Measurements from ENCODE around the gene CAPN9. TPM values are rescaled to one million over a fixed set of nuclear protein-coding genes. Genes with fewer than 3 reads are reported as not detected.

CAPN9 gene
- total RNA-seq, 1 donor from 2014 or later, result not detected

DNA sequence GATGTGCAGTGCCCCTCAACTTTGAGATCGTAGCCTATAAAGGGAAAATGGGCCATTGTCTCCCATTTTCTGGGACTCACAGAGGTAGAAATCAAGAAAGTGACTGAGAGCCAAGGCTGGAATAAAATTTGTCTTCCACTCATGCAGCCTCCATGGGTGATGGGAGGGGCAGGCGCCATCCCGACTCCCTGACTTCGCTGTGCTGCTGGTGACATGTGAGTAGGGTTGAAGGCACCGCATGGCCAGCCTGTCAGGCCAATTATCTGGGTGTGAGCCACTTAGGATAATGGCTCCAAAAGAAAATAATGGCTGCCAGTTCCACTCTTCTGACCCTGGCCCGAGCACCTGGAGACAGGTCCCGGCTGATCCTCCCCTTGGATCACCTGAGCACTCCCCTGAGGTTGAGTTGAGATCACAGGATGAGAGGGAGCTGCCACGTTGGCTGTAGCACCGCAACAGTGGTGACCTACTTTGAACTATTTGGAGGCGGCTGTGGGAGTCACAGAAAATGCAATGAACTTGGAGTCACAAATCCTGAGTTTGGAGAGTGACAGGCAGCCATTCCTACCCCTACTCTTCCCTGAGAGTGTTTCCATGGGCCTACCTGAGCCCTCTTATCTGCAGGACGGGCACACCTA lies 26.3 kb downstream of the CAPN9 start:
- Mint-ChIP-seq H3K27me3 (ENCODE audit: insufficient read depth) (no peaks in the 10 kb centered on the region), H3K27ac (no peak overlapping the region), H3K4me3 (no peak overlapping the region)

GRCh38 chr1:230778916-230779590 lies 31.9 kb downstream of the CAPN9 start:
- Mint-ChIP-seq H3K9me3 (no peaks in the 10 kb centered on the region), H3K36me3 (ENCODE audit: low read depth) (no peaks in the 10 kb centered on the region), H3K4me1 (ENCODE audit: low read depth) (no peaks in the 10 kb centered on the region), H3K4me3 (no peak overlapping the region), H3K27ac (no peak overlapping the region), H3K27me3 (ENCODE audit: insufficient read depth) (peaks cover 5% of the 10 kb centered on the region)
- intact Hi-C loops (cut with micrococcal nuclease), result no loop called here
- DNase-seq (ENCODE audit: low spot score), result no peak

More for the DNA sequence above, 26.3 kb downstream of the CAPN9 start:
- Mint-ChIP-seq H3K36me3 (ENCODE audit: low read depth) (no peaks in the 10 kb centered on the region), H3K9me3 (no peaks in the 10 kb centered on the region), H3K4me1 (ENCODE audit: low read depth) (no peaks in the 10 kb centered on the region)
- DNase-seq (ENCODE audit: low spot score), result no peak
- intact Hi-C loops (cut with micrococcal nuclease), result no loop called here

- Mint-ChIP-seq H3K9me3 (no peaks in the 10 kb centered on the region), H3K27ac (no peak overlapping the region), H3K4me1 (ENCODE audit: low read depth) (no peaks in the 10 kb centered on the region), H3K36me3 (ENCODE audit: low read depth) (no peaks in the 10 kb centered on the region), H3K27me3 (ENCODE audit: insufficient read depth) (peaks cover 5% of the 10 kb centered on the region), H3K4me3 (no peak overlapping the region)
- intact Hi-C loops (cut with micrococcal nuclease), result loop anchor here (1.0 kb wide), 1 partner anchor 27 kb away; no protein-coding TSS in a partner anchor
- DNase-seq (ENCODE audit: low spot score), result no peak
Observed at GRCh38 chr1:230781131-230781530, 33.9 kb downstream of the CAPN9 start.

GRCh38 chr1:230781594-230781993 lies 34.4 kb downstream of the CAPN9 start:
- no peak for DNase-seq (ENCODE audit: low spot score)
- Mint-ChIP-seq H3K27ac (no peak overlapping the region), H3K4me1 (ENCODE audit: low read depth) (no peaks in the 10 kb centered on the region), H3K9me3 (no peaks in the 10 kb centered on the region), H3K36me3 (ENCODE audit: low read depth) (no peaks in the 10 kb centered on the region), H3K27me3 (ENCODE audit: insufficient read depth) (peaks cover 5% of the 10 kb centered on the region), H3K4me3 (no peak overlapping the region)
- intact Hi-C loops (cut with micrococcal nuclease), result loop anchor here (1.0 kb wide), 1 partner anchor 27 kb away; no protein-coding TSS in a partner anchor

DNA sequence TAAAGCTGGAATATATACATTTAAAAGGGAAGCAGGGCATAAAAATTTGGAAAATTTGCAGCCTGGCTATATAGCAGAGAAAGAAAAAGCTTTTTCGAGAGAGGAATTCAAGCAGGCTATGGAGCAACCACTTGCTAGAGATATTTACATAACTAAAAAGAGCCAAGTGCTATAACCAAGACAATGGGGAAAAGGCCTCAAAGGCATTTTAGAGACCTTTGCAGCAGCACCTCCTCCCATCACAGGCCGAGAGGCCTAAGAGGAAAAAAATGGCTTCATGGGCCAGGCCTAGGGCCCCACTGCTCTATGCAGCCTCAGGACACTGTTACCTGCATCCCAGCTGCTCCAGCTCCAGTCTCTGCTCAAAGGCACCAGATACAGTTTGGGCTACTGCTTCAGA lies 37.0 kb downstream of the CAPN9 start:
- Mint-ChIP-seq H3K4me3 (no peak overlapping the region), H3K9me3 (no peaks in the 10 kb centered on the region), H3K27me3 (ENCODE audit: insufficient read depth) (peaks cover 5% of the 10 kb centered on the region), H3K36me3 (ENCODE audit: low read depth) (no peaks in the 10 kb centered on the region), H3K4me1 (ENCODE audit: low read depth) (no peaks in the 10 kb centered on the region), H3K27ac (no peak overlapping the region)
- intact Hi-C loops (cut with micrococcal nuclease), result no loop called here
- DNase-seq (ENCODE audit: low spot score), result no peak

DNA sequence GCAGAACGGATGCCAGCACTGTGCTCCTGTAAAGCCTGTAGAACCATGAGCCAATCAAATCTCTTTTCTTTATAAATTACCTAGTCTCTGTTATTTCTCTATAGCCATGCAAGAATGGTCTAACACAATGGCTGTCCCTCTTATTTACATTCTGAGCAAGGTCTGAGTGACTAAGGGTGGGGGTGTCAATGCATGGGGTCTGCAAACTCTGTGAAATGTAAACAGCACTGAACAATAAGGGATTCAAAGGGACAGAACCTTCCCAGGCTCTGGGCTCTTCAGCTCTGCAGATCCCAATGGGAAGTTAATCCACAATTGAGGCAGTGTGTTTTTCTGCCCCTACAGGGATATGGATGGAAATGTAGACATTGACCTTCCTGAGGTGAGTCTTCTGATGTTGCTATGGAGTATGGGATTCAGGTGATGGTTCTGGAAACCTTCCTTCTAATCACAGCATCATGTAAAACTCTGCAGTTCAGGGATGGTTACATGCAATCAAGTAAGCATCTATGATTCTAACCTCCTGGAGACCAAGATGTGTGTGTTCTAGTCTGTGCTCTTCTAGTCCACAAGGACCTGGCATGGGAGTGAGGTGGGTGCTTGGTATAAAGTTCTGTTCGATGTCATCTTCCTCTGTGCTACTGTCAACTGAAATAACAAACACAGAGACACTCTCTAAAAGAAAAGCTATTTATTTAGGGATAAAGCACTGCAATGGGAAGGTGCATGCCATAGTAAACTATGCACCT lies 38.6 kb downstream of the CAPN9 start:
- H3K27me3 Mint-ChIP-seq (ENCODE audit: insufficient read depth), result peaks cover 3% of the 10 kb centered on the region
- no peaks in the 10 kb centered on the region for H3K4me1 Mint-ChIP-seq (ENCODE audit: low read depth)
- no peak overlapping the region for H3K4me3 Mint-ChIP-seq
- no peak overlapping the region for H3K27ac Mint-ChIP-seq
- intact Hi-C loops (cut with micrococcal nuclease), result no loop called here
- no peaks in the 10 kb centered on the region for H3K36me3 Mint-ChIP-seq (ENCODE audit: low read depth)
- H3K9me3 Mint-ChIP-seq, result no peaks in the 10 kb centered on the region
- no peak for DNase-seq (ENCODE audit: low spot score)

GRCh38 chr1:230786385-230786753 lies 39.2 kb downstream of the CAPN9 start:
- DNase-seq (ENCODE audit: low spot score), result no peak
- H3K27me3 Mint-ChIP-seq (ENCODE audit: insufficient read depth), result peaks cover 7% of the 10 kb centered on the region
- H3K27ac Mint-ChIP-seq, result no peak overlapping the region
- H3K4me3 Mint-ChIP-seq, result no peak overlapping the region
- H3K9me3 Mint-ChIP-seq, result no peaks in the 10 kb centered on the region
- no peaks in the 10 kb centered on the region for H3K4me1 Mint-ChIP-seq (ENCODE audit: low read depth)
- H3K36me3 Mint-ChIP-seq (ENCODE audit: low read depth), result no peaks in the 10 kb centered on the region
- intact Hi-C loops (cut with micrococcal nuclease), result no loop called here

DNA sequence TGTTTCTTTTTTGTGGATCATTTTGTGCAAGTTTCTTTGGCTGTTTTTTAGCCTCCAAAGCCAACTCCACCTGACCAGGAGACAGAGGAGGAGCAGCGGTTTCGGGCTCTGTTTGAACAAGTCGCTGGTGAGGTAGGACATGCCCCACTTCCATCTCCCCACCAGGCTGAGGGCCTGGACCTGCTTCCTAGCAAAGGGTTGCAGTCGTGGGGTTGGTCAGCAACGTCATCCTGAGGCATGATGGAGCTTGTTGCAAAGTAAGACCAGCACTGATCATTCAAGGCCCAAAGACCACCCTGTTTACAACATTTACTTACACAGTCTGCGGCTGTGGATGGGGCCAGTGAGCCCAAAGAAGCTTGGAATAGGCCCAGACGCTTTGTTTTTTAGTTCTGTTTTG lies 40.3 kb downstream of the CAPN9 start:
- intact Hi-C loops (cut with micrococcal nuclease), result no loop called here
- no peak overlapping the region for H3K27ac Mint-ChIP-seq
- H3K36me3 Mint-ChIP-seq (ENCODE audit: low read depth), result no peaks in the 10 kb centered on the region
- H3K9me3 Mint-ChIP-seq, result no peaks in the 10 kb centered on the region
- H3K4me1 Mint-ChIP-seq (ENCODE audit: low read depth), result no peaks in the 10 kb centered on the region
- peaks cover 3% of the 10 kb centered on the region for H3K27me3 Mint-ChIP-seq (ENCODE audit: insufficient read depth)
- no peak for DNase-seq (ENCODE audit: low spot score)
- no peak overlapping the region for H3K4me3 Mint-ChIP-seq

GRCh38 chr1:230788561-230789275 lies 41.5 kb downstream of the CAPN9 start:
- intact Hi-C loops (cut with micrococcal nuclease), result no loop called here
- no peak for DNase-seq (ENCODE audit: low spot score)
- H3K4me3 Mint-ChIP-seq, result no peak overlapping the region
- H3K27ac Mint-ChIP-seq, result no peak overlapping the region
- H3K36me3 Mint-ChIP-seq (ENCODE audit: low read depth), result no peaks in the 10 kb centered on the region
- no peaks in the 10 kb centered on the region for H3K4me1 Mint-ChIP-seq (ENCODE audit: low read depth)
- H3K9me3 Mint-ChIP-seq, result no peaks in the 10 kb centered on the region
- peaks cover 5% of the 10 kb centered on the region for H3K27me3 Mint-ChIP-seq (ENCODE audit: insufficient read depth)

DNA sequence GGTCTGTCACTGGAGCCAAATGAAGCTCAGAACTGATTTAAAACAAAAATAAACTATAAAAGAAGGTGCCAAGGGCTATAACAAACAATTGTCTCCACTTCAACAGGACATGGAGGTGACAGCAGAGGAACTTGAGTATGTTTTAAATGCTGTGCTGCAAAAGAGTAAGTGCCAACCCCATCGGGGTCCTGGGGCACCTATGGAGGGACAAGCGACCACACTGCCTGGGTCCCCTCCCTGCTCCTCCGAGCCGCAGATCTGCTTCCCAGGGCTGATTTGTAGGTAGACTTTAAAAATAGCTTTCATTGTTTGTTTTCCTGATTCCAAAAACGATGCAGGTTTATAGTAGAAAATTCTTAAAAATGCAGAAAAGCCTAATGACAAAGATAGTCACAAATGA lies 42.8 kb downstream of the CAPN9 start:
- H3K27ac Mint-ChIP-seq, result no peak overlapping the region

DNA sequence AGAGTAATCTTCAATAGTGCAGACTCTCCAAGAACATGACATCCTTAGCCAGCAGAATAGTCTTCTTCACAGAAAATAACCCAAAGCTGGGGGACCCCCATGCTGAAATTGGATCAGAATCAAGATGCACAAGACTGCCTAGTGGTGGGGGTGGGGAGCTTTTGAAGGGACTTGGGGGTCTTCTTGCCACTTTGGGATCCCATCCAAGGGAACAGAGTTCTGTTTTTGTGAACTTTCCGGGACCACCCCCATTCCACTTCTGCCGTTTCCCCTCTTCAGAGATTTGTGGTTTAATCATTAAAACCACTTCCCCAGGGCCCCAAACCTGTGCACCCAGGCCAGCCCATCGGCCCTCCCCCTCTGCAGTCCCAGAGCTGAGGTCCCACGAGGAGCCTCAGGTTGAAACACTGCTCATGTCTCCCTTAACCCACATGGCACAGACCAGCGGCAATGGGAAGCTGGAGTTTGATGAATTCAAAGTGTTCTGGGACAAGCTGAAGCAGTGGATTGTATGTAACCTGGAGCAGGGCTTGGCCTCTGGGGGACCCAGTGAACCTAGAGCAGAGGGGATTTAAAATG lies 44.9 kb downstream of the CAPN9 start:
- no peak overlapping the region for H3K4me3 Mint-ChIP-seq
- intact Hi-C loops (cut with micrococcal nuclease), result no loop called here
- no peak for DNase-seq (ENCODE audit: low spot score)
- H3K4me1 Mint-ChIP-seq (ENCODE audit: low read depth), result no peaks in the 10 kb centered on the region
- H3K9me3 Mint-ChIP-seq, result no peaks in the 10 kb centered on the region
- H3K36me3 Mint-ChIP-seq (ENCODE audit: low read depth), result no peaks in the 10 kb centered on the region
- H3K27me3 Mint-ChIP-seq (ENCODE audit: insufficient read depth), result peaks cover 5% of the 10 kb centered on the region
- H3K27ac Mint-ChIP-seq, result no peak overlapping the region

More for the DNA sequence above, 42.8 kb downstream of the CAPN9 start:
- no peaks in the 10 kb centered on the region for H3K36me3 Mint-ChIP-seq (ENCODE audit: low read depth)
- no peak overlapping the region for H3K4me3 Mint-ChIP-seq
- no peak for DNase-seq (ENCODE audit: low spot score)
- H3K4me1 Mint-ChIP-seq (ENCODE audit: low read depth), result no peaks in the 10 kb centered on the region
- intact Hi-C loops (cut with micrococcal nuclease), result no loop called here
- no peaks in the 10 kb centered on the region for H3K9me3 Mint-ChIP-seq
- H3K27me3 Mint-ChIP-seq (ENCODE audit: insufficient read depth), result peaks cover 5% of the 10 kb centered on the region

GRCh38 chr1:230792691-230793462 lies 45.7 kb downstream of the CAPN9 start:
- intact Hi-C loops (cut with micrococcal nuclease), result no loop called here
- Mint-ChIP-seq H3K27ac (no peak overlapping the region), H3K4me3 (no peak overlapping the region), H3K4me1 (ENCODE audit: low read depth) (no peaks in the 10 kb centered on the region), H3K36me3 (ENCODE audit: low read depth) (no peaks in the 10 kb centered on the region), H3K9me3 (no peaks in the 10 kb centered on the region), H3K27me3 (ENCODE audit: insufficient read depth) (peaks cover 5% of the 10 kb centered on the region)
- no peak for DNase-seq (ENCODE audit: low spot score)
